ENCODE measurements around the gene AUH.

DNA sequence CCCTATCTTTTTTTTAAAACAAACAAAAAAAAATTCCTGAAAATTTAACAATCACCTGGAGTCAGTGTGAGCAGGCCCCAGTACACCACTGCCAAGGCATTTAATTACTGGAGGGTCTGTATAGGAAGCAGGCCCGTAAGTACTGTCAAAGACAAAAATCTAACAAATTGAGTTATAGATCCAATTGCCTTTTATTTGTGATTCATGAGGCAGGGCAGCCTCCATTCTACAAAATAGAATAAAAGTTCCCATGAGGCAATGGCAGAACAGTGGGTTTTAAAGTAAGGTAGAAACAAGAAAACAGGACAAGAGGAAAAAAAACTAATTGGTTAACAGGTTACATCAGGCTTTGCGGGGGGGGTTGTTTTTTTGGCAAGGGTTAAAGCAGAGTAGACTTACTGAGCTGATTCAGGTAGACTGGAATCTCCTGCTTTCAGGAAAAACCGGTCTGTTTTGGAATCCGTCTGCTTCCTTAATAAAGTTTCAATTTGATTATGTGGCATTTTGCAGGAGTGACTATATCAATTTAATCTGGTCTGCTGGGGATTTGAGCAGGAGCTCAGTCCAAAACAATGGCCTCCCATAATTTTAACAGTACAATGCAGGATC, 48.9 kb downstream of the AUH start:
- TF ChIP-seq, protein P1, sequence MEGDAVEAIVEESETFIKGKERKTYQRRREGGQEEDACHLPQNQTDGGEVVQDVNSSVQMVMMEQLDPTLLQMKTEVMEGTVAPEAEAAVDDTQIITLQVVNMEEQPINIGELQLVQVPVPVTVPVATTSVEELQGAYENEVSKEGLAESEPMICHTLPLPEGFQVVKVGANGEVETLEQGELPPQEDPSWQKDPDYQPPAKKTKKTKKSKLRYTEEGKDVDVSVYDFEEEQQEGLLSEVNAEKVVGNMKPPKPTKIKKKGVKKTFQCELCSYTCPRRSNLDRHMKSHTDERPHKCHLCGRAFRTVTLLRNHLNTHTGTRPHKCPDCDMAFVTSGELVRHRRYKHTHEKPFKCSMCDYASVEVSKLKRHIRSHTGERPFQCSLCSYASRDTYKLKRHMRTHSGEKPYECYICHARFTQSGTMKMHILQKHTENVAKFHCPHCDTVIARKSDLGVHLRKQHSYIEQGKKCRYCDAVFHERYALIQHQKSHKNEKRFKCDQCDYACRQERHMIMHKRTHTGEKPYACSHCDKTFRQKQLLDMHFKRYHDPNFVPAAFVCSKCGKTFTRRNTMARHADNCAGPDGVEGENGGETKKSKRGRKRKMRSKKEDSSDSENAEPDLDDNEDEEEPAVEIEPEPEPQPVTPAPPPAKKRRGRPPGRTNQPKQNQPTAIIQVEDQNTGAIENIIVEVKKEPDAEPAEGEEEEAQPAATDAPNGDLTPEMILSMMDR (IDR thresholded peaks at IDR 0.05 in 4 of 5, conservative IDR thresholded peaks at IDR 0.05 in 1 of 5), result no peak
- no peak for TF ChIP-seq POLR2A (IDR thresholded peaks at IDR 0.05)
